ENCODE results near the gene CXCL3.

GRCh38 chr4:74055498-74055897, 17.0 kb upstream of the CXCL3 start:
- TF ChIP-seq TARDBP (IDR thresholded peaks at IDR 0.05) (no peak), FOXA1 (IDR thresholded peaks at IDR 0.05) (no peak), SUZ12 (IDR thresholded peaks at IDR 0.05) (no peak), FOXM1 (IDR thresholded peaks at IDR 0.05; ENCODE audit: borderline replicate concordance) (no peak)

All from HEK293T (cell line).